Thymus (tissue), 11 donors: ENCODE data around the gene NLRX1. TPM values are rescaled to one million over a fixed set of nuclear protein-coding genes. Genes with fewer than 3 reads are reported as not detected.
"Not testable (repeated sequence)": the region's sequence is repeated elsewhere in the genome, so short reads cannot be mapped to it uniquely, and the experiment has no call there.

Source experiments
- DNase-seq, 9 donors: peaks; one replicate each; pipeline ENCODE4 v3.0.0-alpha.2; 2013; ENCODE audit warnings: low spot score in 9 of 9, low read depth in 6 of 9, missing footprints in 1 of 9
- H3K27ac ChIP-seq, 2 donors: one replicate each; pipeline ENCODE4 v1.5.1; 2013; ENCODE audit warnings: control low read depth in 1 of 2, low read depth in 1 of 2, low read length in 1 of 2, mild to moderate bottlenecking in 1 of 2, moderate library complexity in 1 of 2
- H3K27me3 ChIP-seq, 2 donors: one replicate each; pipeline ENCODE4 v1.5.1; 2013; ENCODE audit warnings: low read length in 1 of 2; ENCODE audit not compliant: control insufficient read depth in 2 of 2, insufficient read depth in 1 of 2
- H3K36me3 ChIP-seq, 2 donors: one replicate each; pipeline ENCODE4 v1.5.1; 2013; ENCODE audit warnings: low read length in 1 of 2, mild to moderate bottlenecking in 1 of 2, moderate library complexity in 1 of 2; ENCODE audit not compliant: control insufficient read depth in 2 of 2, insufficient read depth in 2 of 2
- H3K4me1 ChIP-seq, 2 donors: one replicate each; pipeline ENCODE4 v1.5.1; 2013; ENCODE audit warnings: low read length in 2 of 2; ENCODE audit not compliant: control insufficient read depth in 2 of 2, insufficient read depth in 2 of 2
- H3K4me3 ChIP-seq, 2 donors: one replicate each; pipeline ENCODE4 v1.5.1; 2013; ENCODE audit warnings: low read length in 2 of 2, control low read depth in 1 of 2, mild to moderate bottlenecking in 1 of 2
- H3K9me3 ChIP-seq, 2 donors: one replicate each; pipeline ENCODE4 v1.5.1; 2013; ENCODE audit warnings: low read length in 1 of 2, mild to moderate bottlenecking in 1 of 2; ENCODE audit not compliant: control insufficient read depth in 2 of 2, insufficient read depth in 1 of 2
- WGBS: extraction: QIAGEN DNeasy Blood & Tissue Kit; methylation state at CpG from one replicate; pipeline ENCODE4 v1.1.7; 2013; 5-methylcytosine and 5-hydroxymethylcytosine counted together
- polyA plus RNA-seq: library from polyadenylated mRNA; stranded (reverse); fragments of 200-250 nt; gene quantifications from one replicate; pipeline ENCODE4 v1.2.3, GENCODE V29; 2013
- total RNA-seq: library from RNA; stranded (reverse); fragments of 120-200 nt; gene quantifications from one replicate; pipeline ENCODE4 v1.2.4, GENCODE V29; 2013
- donor health status: healthy.

Gene NLRX1
- total and polyA plus RNA-seq, 2 donors, result 5.1 to 6.5 TPM

DNA sequence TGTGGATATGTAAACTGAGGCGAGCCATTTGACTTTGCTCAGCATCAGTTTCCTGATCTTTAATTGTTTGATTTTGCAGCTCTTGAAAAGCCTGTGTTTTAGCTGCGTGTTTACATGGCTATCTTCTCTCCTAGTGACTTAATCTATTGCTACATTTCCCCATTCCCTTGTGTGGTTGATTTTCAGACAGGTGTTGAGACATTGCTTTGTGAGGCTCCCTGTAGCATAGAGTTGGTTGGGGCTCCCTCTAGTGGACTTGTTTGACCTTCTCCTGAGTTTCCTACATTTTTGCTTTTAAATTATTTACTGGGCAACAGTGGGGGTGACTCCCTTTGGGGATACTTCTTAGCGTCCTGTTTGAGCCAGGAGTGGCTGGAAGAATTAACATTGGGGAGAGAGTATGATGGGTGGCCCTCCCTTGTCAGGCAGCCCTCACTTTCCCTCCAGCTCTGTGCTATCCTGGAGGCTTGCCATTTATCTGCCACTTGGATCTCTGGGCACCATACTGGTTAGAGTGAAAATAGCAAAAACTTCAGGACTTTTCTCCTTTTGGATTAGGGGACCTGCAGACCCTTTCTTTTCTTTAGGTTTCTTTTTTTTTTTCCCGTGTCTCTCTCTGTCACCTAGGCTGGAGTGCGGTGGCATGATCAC, 28.4 kb downstream of the NLRX1 start:
- DNase-seq, result peak; percentile 67 to 95 (median 90)
- H3K36me3 ChIP-seq, result no peaks in the 10 kb centered on the region
- peaks cover 0 to 3% of the 10 kb centered on the region in 2 donors for H3K4me1 ChIP-seq
- H3K27ac ChIP-seq, result no peak overlapping the region
- no peaks in the 10 kb centered on the region for H3K9me3 ChIP-seq
- H3K4me3 ChIP-seq, result no peak overlapping the region
- 48% methylated on average over 5 of the region's 5 CpGs for WGBS
- H3K27me3 ChIP-seq, result no peaks in the 10 kb centered on the region

DNA sequence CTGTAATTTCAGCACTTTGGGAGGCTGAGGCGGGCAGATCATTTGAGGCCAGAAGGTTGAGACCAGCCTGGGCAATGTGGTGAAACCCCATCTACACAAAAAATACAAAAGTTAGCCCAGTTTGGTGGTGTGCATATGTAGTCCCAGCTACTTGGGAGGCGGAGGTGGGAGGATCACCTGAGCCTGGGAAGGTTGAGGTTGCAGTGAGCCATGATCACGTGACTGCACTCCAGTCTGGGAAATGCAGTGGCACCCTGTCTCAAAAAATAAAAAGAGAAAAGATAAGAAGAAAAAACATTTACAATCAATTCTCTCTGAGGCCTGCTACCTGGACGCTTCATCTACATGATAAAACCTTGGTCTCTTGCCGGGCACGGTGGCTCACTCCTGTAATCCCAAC, 30.4 kb downstream of the NLRX1 start:
- H3K27ac ChIP-seq, result no peak overlapping the region
- H3K4me1 ChIP-seq, result peaks cover 0 to 3% of the 10 kb centered on the region in 2 donors
- H3K4me3 ChIP-seq, result no peak overlapping the region
- no peaks in the 10 kb centered on the region for H3K9me3 ChIP-seq
- no peaks in the 10 kb centered on the region for H3K27me3 ChIP-seq
- WGBS, result 95% methylated on average over 6 of the region's 6 CpGs
- no peak for DNase-seq
- no peaks in the 10 kb centered on the region for H3K36me3 ChIP-seq

DNA sequence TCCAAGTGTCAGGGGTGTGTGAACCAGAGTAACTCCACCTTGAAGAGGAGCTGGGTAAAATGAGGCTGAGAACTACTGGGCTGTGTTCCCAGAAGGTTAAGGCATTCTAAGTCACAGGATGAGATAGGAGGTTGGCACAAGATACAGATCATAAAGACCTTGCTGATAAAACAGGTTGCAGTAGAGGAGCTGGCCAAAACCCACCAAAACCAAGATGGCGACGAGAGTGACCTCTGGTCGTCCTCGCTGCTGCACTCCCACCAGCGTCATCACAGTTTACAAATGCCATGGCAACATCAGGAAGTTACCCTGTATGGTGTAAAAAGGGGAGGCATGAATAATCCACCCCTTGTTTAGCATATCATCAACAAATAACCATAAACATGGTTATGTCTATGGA, 32.7 kb downstream of the NLRX1 start:
- H3K36me3 ChIP-seq, H3K4me3 ChIP-seq, H3K27ac ChIP-seq, H3K9me3 ChIP-seq, DNase-seq, H3K27me3 ChIP-seq: not testable (repeated sequence)
- peaks cover 3 to 13% of the 10 kb centered on the region in 2 donors for H3K4me1 ChIP-seq
- WGBS, result 97% methylated on average over 5 of the region's 5 CpGs

DNA sequence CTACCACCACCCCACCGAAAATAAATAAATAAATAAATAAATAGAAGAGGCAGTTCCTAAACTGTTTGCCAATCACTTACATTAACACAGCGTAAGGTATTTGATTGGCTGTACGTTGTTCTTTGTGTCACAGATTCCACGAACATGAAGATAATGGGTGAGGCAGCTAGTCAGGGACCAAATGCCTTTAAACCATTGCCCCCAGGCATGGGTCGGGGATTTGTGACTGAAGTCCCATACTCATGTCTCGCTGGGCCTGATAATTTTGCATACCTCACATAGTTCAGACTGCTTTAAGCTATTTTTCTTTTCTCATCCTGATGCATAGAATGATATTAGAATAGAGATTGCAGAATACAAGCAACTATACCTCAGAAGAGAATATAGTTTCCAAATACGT, 34.0 kb downstream of the NLRX1 start:
- no peaks in the 10 kb centered on the region for H3K27me3 ChIP-seq
- H3K36me3 ChIP-seq, result no peaks in the 10 kb centered on the region
- H3K4me1 ChIP-seq, result peaks cover 3 to 14% of the 10 kb centered on the region in 2 donors
- H3K9me3 ChIP-seq, result no peaks in the 10 kb centered on the region
- no peak overlapping the region for H3K4me3 ChIP-seq
- 98% methylated on average over 7 of the region's 7 CpGs for WGBS
- no peak overlapping the region for H3K27ac ChIP-seq
- DNase-seq, result no peak

DNA sequence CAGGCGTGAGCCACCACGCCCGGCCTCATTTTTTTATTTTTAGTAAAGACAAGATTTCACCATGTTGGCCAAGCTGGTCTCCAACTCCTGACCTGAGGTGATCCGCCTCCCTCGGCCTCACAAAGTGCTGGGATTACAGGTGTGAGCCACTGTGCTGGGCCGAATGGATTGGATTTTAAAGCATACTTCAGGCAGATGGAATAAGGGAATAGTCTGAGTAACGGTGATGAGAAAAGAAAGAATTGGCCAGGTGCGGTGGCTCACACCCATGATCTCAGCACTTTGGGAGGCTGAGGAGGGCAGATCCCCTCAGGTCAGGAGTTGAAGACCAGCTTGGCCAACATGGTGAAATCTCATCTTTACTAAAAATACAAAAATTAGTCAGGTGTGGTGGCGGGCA, 35.5 kb downstream of the NLRX1 start:
- WGBS, result 97% methylated on average over 9 of the region's 9 CpGs
- Histone ChIP-seq H3K36me3 (peaks cover 0 to 4% of the 10 kb centered on the region in 2 donors), H3K4me3 (no peak overlapping the region), H3K4me1 (peaks cover 3 to 21% of the 10 kb centered on the region in 2 donors), H3K27me3 (no peaks in the 10 kb centered on the region), H3K9me3 (no peaks in the 10 kb centered on the region), H3K27ac (no peak overlapping the region)
- DNase-seq, result no peak

DNA sequence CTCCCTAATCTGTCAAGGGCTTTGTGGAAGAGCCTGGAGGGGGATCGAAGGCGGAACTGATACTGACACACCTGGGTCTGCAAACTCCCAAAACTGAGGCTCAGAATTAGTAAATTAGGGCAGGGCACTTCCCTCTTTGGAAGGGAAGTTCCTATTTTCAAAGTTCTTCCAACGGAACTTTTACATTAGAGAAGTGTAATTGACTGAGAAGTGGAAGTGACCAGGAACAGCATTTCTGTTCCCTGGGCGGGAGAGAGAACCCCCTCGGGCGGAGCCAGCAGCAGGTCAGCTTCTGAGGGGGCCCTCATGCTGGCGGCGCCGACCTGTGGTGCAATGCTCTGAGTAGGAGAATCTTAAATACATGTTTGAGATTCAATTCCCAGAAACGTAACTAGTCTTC, 36.6 kb downstream of the NLRX1 start:
- Histone ChIP-seq H3K4me3 (peak overlapping the region in 1 of 2 donors; percentile 26), H3K27ac (no peak overlapping the region), H3K36me3 (peaks cover 0 to 4% of the 10 kb centered on the region in 2 donors)

DNA sequence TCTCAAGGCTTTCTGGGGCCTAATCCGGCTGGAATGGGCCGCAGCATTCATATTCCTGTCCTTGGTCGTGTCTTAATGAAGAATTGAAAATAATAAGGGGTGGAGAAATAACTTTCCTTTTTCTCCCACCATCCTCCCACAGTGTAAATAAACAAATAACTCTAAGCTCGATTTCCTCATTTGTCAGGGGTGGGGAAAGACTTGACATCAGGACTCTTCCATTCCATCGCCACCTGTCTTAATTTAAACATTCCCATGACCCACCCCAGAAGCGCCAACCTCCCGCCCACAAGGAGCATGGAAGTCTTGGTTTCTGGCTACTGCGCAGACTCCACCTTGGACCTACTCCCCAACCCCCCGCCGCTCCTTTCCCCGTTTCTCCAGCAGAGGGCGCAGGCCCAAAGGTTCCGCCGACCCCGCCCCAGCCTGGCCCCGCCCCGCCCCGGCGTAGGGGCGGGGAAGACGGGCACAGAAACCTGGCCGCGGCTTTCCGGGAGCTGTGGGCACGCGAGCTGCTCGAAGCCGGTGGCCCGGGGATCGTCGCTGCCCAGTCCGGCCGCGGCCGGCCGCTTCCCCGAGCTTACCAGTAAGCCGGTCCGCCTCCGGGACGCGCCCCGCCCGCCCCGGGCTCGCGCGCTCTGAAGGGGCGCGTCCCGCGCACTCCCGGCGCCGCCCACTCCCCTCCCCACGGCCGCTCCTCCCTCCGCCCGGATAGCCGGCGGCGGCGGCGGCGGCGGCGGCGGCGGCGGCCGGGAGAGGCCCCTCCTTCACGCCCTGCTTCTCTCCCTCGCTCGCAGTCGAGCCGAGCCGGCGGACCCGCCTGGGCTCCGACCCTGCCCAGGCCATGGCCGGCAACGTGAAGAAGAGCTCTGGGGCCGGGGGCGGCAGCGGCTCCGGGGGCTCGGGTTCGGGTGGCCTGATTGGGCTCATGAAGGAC, 37.3 kb downstream of the NLRX1 start, which contains the start of gene CBL:
TSS of gene CBL (plus strand) at position 766 of the 937 bp plus-strand sequence. CDS start at position 845, 79 bp downstream.
- H3K27me3 ChIP-seq, result no peaks in the 10 kb centered on the region
- peak; percentile 74 to 96 (median 89) for DNase-seq
- peak within 1 kb of the TSS; percentile 54 to 80 for H3K27ac ChIP-seq
- WGBS, result under 1% methylated on average over 88 of the region's 88 CpGs
- H3K4me3 ChIP-seq, result peak within 1 kb of the TSS; percentile 54 to 98
- H3K9me3 ChIP-seq, result no peaks in the 10 kb centered on the region
- peaks cover 0 to 4% of the 10 kb centered on the region in 2 donors for H3K36me3 ChIP-seq
- peaks cover 3 to 21% of the 10 kb centered on the region in 2 donors for H3K4me1 ChIP-seq

More for the DNA sequence above, 36.6 kb downstream of the NLRX1 start:
- Histone ChIP-seq H3K4me1 (peaks cover 3 to 21% of the 10 kb centered on the region in 2 donors), H3K9me3 (no peaks in the 10 kb centered on the region), H3K27me3 (no peaks in the 10 kb centered on the region)
- WGBS, result 57% methylated on average over 10 of the region's 10 CpGs
- peak in 1 of 9 donors; percentile 23 for DNase-seq

DNA sequence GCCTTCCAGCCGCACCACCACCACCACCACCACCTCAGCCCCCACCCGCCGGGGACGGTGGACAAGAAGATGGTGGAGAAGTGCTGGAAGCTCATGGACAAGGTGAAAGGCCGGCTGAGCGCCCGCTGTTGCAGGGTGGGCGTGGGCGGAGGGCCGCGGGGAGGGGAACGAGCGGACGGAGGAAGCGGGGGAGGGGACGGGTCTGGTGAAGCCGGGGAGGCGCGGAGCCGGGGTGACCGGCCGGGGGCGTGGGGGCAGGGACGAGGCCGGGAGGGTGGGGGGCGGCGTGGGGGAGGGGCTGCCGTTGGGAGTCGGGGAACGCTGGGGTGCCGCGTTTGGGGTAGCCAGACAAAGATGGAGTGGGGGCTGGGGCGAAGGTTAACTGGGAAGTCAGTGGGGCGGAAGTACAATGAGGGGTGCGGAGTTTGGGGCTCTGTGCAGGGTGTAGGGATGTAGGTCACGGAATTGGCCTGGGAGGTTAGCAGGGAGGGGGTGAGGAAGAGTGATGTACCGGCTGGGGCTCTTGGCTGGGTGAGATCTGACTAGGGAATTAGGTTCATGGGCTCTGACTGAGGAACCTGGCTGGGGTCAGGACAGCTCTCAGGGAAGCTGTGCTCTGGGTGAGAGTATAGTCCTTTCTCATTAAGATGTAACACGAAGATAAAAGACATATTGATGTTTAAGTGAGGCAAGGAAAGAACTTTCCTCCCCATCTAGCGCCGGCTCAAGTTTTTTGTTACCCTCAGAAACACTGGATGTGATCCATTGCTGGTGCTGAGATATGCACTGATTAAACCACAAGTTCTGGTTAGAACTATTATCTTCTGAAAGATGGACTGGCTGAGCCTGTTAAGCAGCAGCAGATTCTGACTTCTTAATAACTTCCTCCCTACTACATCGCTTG, 38.2 kb downstream of the NLRX1 start:
- H3K9me3 ChIP-seq, result no peaks in the 10 kb centered on the region
- peak overlapping the region; percentile 54 to 98 for H3K4me3 ChIP-seq
- peak in 7 of 9 donors; percentile 36 to 72 (median 57) for DNase-seq
- WGBS, result 1% methylated on average over 41 of the region's 41 CpGs
- H3K27me3 ChIP-seq, result no peaks in the 10 kb centered on the region
- H3K27ac ChIP-seq, result peak overlapping the region; percentile 54 to 80
- H3K4me1 ChIP-seq, result peaks cover 3 to 21% of the 10 kb centered on the region in 2 donors
- peaks cover 0 to 4% of the 10 kb centered on the region in 2 donors for H3K36me3 ChIP-seq
